SW480 (cell line): ENCODE measurements around the gene CXCL11.
"Not testable (repeated sequence)": the region's sequence is repeated elsewhere in the genome, so short reads cannot be mapped to it uniquely, and the experiment has no call there.

Experiments
- DNase-seq: peaks from one replicate; pipeline ENCODE4 v3.0.0-alpha.2; 2016; ENCODE audit warnings: low spot score

Gene CXCL11

DNA sequence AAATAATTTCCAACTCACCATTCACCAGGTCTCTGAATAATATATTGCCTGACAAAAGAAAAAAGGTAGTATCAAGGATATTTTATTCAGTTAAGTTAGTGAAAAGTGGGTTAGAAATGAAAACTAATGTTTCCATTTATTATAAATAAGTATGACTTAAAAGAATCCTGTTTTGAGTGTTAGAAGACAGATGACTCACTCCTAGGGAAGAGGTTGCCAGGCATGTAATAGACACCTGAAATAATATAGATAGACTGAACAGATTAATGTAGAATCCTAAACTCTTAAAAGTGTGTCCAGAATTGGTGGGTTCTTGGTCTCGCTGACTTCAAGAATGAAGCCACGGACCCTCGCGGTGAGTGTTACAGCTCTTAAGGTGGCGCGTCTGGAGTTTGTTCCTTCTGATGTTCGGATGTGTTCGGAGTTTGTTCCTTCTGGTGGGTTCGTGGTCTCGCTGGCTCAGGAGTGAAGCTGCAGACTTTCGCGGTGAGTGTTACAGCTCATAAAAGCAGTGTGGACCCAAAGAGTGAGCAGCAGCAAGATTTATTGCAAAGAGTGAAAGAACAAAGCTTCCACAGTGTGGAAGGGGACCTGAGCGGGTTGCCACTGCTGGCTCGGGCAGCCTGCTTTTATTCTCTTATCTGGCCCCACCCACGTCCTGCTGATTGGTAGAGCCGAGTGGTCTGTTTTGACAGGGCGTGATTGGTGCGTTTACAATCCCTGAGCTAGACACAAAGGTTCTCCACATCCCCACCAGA, 6.5 kb upstream of the CXCL11 start:
- DNase-seq: not testable (repeated sequence)

DNA sequence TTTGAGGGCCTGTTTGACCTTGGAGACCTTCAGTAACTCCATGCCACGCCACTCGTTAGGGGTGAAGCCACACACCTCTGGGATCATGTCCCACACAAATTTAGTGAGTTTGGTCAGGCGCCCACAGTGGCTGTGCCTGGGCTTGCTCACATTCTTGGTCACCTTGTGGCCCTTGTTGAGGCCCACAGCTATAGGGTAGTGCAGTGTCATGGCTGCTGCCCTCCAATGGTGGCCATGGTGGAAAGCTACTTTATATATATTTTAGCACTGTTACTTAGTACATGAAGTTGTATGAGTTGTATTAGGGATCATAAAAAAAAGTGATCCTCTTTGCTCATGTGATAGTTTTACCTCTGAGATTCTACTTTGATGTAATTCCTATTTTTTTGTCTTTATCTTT, 985 bp upstream of the CXCL11 start:
- no peak for DNase-seq

GRCh38 chr4:76035141-76035540, 729 bp downstream of the CXCL11 start:
- no peak for DNase-seq

- DNase-seq: no peak
Measured at GRCh38 chr4:76029300-76029699, 6.6 kb downstream of the CXCL11 start.

DNA sequence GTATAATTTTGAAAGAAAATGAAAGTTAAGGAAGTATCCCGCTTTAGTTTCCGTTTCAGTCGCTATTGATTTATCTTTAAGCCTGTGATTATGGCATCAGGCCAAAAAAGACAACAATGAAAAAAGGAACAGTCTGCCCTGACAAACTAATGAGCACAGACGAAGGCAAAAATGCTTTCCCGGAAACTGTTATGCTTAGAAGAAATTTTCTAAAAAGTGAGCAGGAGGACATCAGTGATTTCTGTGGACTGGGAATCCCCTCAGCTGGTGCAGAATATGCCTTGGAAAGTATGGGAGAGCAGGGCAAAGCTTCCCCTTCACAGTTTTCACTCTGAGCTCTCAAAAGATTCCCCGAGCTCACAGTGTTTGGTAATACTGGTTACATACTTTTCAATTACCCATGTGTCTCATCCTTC, 7.5 kb downstream of the CXCL11 start:
- no peak for DNase-seq

GRCh38 chr4:76024065-76024464, 11.8 kb downstream of the CXCL11 start:
- DNase-seq: no peak

- no peak for DNase-seq
Measured at GRCh38 chr4:76023389-76023788, 12.5 kb downstream of the CXCL11 start, which contains the start of gene CXCL10. Gene CXCL10, minus strand, starts transcription at chr4:76023497. Its CDS starts 66 bp downstream, at chr4:76023431.

DNA sequence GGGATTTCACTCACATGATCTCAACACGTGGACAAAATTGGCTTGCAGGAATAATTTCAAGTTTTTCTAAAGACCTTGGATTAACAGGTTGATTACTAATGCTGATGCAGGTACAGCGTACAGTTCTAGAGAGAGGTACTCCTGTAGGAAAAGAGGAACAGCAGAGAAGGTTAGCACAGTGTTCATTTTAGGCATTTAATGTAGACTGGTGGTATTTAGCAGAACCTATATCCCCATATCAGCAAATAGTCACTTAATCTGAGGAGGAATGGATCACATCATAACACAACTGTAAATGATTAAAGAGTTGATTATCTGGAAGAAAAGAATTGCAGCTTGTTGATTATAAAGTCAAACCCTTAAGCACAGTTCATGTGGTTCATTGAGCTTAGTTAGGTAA, 13.2 kb downstream of the CXCL11 start:
- no peak for DNase-seq

DNA sequence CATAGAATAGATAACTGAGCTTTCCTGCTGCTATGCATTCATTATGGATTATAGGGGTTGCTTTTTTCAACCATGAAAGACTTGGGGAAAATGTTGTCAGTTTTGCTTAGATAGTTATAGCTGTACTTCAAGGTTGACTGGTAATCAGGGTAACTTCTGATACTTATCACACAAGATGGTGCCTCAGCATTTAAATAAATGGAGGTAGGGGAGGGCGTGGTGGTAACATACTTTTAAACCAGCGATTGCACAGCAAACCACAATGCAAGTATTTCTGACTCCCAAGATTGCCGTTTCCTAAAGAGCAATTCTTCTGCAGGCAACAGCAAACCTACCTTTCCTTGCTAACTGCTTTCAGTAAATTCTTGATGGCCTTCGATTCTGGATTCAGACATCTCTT, 13.8 kb downstream of the CXCL11 start:
- DNase-seq: no peak

DNA sequence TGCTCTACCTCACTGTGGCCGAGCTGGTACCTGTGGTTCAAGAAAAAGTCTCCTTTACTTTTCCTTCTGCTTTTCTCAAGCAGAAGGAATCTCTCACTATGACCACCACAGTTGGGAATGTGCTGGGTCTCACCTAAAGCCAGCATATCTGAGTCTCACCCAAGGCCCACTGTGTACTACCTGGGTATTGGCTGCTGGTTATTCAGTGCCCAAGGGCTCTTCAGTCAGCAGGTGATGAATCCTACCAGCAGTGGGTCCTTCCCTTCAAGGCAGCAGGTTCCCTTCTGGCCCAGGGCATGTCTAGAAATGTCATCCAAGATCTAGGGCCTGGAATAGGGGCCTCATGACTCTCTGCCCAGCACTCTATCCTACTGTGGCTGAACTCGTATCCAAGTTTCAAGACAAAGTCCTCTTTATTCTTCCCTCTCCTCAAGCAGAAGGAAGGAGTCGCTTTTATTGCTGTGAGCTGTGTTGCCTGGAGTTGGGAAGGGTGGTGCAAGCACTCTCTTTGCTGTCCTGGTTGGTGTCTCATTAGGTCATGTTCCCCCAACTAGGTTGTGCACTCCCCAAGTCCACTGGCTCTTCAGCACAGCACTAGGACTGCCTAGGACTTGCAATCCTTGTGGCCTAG, 18.7 kb downstream of the CXCL11 start:
- DNase-seq: no peak

- DNase-seq: peak; percentile 27
Measured at GRCh38 chr4:76016393-76016792, 19.5 kb downstream of the CXCL11 start.

GRCh38 chr4:76013540-76013939, 22.3 kb downstream of the CXCL11 start:
- DNase-seq: no peak

- no peak for DNase-seq
Measured at GRCh38 chr4:76012388-76012801, 23.5 kb downstream of the CXCL11 start.

DNA sequence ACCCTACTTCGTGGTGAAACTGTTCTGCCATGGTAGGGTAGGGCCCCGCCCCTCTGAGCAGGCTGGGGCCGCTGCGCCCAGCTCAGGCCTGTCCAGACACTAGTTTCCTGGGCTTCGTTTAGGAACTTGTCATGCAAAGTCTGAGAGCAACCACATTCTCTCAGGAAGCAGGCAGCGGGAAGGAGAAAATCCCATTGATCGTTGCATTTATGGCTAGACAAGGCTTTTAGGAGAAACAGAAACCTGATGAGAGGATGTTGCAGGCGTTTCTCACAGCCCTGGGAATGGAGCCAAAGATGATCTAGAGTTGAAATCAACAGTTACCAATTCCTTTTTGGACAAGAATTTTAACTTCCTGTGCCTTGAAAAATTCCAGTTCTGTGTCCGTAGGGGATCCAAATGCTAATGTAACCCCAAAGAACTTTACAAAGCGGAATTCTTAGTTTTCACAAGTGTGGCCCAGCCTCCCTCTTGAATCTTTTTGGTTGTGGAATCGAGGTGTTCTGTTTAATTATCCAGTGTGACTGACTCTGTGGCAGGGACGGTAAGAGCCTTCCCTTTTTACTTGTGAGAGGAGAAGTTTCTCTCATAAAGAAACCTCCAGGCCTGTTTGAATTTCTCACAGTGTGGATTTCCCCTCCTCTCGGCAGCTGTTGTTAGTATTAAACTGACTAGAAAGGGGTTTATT, 24.0 kb downstream of the CXCL11 start:
- DNase-seq: no peak

GRCh38 chr4:76011018-76011670, 24.7 kb downstream of the CXCL11 start:
- no peak for DNase-seq

DNA sequence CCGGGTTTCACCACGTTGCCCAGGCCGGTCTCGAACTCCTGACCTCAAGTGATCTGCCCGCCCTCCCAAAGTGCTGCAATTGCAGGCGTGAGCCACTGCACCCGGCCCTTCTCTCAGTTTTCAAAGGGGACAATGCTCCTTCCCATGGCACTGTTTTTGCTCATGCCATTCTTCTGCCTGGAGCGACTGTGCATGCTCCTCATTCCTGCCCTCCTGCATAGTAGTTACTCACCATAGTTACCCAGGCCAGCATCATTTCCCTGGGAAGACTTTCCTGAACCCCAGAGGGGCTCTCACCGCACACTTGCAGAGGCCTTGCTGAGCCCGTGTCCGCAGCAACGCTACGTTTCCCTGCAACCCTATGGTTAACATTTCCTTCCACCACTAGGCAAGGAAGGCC, 25.3 kb downstream of the CXCL11 start:
- no peak for DNase-seq

DNA sequence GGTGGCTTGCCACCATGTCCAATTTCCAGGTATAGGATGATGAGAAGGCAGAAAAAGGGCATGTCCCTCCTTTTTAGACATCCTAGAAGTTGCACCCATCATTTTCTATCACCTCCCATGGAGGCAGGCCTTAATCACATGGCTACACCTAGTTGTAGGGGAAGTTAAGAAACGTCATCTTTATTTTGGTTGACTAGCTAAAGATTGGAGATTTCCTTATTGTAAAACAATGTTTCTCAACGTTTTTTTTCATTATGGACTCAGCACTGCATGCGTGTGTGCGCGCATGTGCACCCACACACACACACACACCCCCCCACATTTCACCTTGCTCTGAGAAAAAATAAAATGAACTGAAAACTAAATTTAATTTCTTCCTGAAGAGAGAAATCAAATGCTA, 26.6 kb downstream of the CXCL11 start:
- DNase-seq: no peak

DNA sequence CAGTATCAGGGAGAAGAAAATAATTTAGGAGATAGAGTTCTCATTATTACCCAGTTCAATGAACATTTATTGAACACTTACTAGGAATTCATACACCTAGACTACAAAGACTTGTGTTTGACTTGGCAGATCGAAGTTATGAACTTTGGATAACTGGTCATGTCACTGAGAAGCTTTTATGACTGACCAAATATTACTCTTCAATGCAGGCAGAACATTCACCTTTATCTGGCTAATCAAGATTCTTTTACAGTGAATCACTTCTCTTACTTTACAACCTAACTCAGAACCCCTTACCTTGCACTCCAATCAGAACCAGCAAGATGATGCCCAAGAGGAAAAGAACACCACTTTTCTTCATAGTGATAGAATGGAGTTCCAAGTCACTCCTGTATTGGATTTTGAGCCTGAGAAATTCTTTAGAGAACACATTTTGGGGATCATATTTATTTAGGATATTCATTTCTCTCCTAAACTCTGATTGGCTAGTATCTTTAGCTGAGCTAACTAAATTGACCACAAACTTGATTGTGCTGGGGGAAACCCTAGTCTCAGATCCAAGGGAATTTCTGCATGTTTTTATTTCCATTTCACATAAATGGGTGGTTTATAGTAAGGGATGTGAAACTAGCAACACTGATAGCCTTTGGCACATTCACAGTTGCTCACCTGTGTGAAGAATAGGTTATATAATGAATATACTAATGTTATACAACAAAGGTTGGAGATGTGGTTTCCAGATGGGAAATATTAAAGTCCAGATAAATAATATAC, 28.6 kb downstream of the CXCL11 start, which contains the start of gene CXCL9:
Gene CXCL9 (minus strand): TSS at position 421 of the 774 bp plus-strand sequence. CDS start 60 bp downstream, at position 361.
- DNase-seq: peak; percentile 42

DNA sequence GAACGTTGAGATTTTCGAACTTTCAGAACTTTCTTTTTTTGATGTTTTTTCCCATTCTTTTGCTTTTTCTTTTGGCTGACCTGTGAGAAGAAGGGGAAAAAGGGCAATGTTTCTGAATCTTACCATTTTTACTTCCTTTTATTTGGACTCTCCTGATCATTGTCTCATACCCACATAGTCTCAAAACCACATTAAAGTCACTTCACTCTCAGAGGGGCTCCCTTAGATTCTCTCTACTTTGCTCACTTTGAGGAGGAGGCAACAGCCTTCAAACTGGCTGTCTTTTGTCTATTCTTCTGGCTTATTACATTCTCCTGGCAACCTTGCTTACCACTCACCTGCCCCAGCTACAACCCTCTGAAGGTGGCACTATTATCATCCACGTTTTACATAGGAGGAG, 32.2 kb downstream of the CXCL11 start:
- DNase-seq: no peak

DNA sequence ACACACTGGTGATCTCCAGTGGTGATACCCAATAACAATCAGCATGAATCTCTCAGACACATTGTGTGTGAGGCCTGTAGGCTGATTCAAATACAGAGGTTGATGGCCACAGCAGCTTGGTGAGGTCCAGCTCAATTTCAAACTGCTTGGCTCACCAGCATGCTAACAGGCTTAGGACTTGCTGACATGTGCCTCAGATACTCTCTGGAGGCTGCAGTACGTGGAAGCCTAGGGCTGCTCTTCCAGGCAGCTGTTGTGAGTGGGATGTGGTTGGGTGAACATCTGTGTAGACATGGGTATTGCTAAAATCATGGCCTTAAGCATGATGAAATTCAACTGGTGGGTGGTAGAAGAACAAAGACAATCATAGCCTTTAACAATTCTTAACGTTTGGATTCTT, 32.8 kb downstream of the CXCL11 start:
- no peak for DNase-seq

DNA sequence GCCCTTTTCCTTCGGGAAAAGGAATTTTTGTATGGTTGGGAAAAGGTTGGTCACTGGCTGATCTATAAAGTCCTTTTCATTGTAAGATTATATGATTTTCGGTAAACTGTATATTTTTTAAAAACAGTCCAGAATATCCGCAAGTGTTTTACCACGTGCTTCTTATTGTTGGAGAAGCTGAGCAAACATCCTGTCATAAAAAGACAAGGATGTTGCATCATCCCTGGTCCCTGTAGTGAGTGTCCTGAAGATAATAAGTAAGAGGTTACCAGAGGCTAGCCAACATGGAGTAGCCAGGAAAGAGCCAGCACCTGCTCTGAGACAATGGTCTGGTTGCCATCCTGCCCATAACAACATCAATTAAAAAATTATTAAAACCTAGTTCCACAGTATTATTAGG, 33.7 kb downstream of the CXCL11 start:
- DNase-seq: no peak

DNA sequence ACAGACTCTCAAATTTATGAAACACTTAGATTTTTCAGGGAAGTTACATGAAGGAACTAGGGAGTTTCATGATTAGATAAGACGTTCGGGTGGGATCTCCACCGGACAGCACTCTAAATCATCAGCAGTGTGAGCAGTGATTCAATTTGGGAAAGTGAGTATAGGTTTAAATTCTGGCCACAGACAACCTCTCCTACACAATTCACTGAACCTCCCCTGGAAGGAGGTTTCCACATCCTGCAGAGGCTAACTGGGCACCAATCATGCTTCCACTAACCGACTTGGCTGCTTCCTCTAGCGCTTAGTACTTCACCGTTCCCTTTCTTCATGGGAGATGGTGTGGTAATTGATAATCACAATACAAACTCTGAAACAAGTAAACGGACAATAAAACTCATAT, 34.2 kb downstream of the CXCL11 start:
- DNase-seq: no peak
